GM12892 (cell line): ENCODE measurements around the gene MAP2K2.

Experiments used
- DNase-seq: peaks from one replicate; pipeline ENCODE4 v3.0.0; 2011; ENCODE audit not compliant: insufficient read length
- FAIRE-seq: peaks from 2 replicates; lab custom pipeline; 2011; peaks lifted over from hg19 to GRCh38; lab: Jason Lieb, UNC
- POLR2A ChIP-seq: IDR thresholded peaks from 2 replicates; pipeline ENCODE4 v1.6.1; 2011; ENCODE audit warnings: low read depth, low read length, control low read depth
- POLR2AphosphoS5 ChIP-seq: IDR thresholded peaks from 2 replicates; pipeline ENCODE4 v1.6.1; 2011; ENCODE audit warnings: low read depth, low read length, control low read depth
- TAF1 ChIP-seq: IDR thresholded peaks from 2 replicates; pipeline ENCODE4 v1.6.1; 2011; ENCODE audit warnings: low read depth, mild to moderate bottlenecking, control low read depth, low read length, borderline replicate concordance

Gene MAP2K2

DNA sequence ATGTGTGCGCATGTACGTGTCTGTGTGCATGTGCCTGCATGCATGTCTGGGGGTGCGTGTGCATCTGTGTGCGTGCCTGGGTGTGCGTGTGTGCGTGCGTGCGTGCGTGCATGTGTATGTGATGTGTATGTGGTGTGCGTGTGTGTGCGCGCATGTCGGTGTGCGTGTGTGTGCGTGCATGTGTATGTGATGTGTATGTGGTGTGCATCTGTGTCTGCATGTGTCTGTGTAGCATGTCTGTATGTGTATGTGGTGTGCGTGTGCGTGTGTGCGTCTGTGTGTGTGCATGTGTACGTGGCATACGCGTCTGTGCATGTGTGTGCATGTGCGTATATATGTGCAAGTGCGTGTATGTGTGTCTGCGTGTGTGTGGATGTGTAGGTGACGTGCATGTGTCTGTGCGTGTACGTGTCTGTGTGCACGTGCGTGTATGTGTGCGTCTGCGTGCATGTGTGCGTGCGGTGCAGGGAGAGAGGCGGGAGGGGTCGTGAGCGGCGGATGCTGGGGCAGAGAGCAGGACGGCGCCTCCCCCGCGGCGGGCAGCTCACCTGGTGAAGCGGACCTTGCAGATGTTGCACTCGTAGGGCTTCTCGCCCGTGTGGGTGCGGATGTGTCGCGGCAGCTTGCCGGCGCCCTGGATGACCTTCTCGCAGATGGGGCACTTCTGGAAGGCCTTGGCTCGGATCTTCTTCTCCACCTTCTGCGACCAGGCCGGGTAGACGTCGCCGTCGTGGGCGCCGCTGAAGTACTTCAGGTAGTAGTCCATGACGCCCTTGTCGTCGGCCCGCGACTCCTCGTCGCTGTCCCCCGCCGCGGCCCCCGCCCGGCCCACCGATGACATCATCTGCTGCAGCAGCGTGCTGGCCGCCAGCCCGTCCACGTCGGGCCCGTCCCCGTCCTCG lies 70.2 kb downstream of the MAP2K2 start:
- TF ChIP-seq POLR2A, result peak; percentile 56
- TF ChIP-seq POLR2AphosphoS5, result peak; percentile 82
- no peak for TF ChIP-seq TAF1
- DNase-seq (no peak), FAIRE-seq (peak; percentile 82)

DNA sequence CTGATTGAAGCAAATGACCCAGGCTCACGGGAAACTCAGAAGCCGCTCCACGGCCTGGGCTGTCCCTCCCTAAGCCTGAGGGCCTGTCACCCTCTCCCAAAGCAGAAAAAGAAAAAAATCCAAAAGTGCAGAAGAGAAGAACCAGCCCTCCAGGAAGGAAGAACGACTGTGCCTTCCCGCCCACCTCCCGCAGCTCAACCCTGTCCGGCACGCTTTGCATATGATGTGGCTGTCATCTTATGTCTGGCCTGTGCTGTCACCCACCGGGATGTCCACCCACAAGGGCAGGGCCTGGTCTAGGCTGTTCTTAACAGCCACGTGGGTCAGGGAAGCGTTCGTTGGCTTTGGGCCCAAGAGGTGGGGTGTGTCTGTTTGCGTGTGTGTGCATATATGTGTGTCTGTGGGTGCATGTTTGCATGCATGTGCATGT lies 70.9 kb downstream of the MAP2K2 start:
- TF ChIP-seq POLR2AphosphoS5 (no peak), TAF1 (no peak), POLR2A (no peak)
- FAIRE-seq (no peak), DNase-seq (no peak)

DNA sequence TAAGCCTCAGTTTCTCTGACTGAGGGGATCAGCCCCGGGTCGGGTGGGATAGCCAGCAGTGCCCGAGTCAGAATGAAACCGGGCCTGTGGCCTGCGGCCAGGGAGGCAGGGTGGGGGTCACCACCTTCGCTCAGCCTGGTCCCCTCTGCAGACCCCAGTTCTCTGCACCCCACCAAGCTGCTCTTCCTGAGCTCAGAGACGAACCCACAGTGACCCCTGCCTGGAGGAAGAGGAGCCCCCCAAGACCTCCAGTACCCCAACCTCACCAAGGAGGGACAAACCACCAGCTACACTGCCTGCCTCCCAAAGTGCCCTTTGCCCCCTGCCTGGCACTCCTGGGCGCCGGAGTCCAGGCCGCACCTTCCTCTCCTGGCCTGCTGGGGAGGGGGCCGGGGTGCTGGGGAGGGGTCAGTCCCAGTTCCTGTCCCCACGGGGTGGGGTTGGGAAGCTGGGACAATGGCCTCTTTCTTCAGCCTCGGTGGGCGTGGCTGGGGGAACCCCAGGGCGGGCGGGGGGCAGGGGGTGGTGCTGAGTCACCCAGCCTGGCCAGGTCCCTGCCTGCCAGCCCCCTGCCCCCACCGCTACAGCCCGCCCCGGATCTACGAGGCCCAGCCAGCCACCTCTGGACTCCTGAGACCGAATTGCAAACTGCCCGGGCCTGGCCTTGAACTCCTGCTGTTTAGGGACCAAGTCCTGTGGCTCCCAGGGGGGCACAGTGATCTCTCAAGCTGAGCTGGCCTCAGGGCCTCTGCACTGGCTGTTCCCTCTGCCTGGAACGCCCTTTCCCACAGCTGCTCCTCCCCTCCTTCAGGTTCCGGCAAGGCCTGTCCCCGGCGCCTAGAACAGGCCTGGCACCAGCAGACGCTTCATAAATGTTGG lies 71.6 kb downstream of the MAP2K2 start:
- DNase-seq (no peak), FAIRE-seq (no peak)
- TF ChIP-seq POLR2AphosphoS5, result no peak
- TF ChIP-seq POLR2A, result no peak
- no peak for TF ChIP-seq TAF1

DNA sequence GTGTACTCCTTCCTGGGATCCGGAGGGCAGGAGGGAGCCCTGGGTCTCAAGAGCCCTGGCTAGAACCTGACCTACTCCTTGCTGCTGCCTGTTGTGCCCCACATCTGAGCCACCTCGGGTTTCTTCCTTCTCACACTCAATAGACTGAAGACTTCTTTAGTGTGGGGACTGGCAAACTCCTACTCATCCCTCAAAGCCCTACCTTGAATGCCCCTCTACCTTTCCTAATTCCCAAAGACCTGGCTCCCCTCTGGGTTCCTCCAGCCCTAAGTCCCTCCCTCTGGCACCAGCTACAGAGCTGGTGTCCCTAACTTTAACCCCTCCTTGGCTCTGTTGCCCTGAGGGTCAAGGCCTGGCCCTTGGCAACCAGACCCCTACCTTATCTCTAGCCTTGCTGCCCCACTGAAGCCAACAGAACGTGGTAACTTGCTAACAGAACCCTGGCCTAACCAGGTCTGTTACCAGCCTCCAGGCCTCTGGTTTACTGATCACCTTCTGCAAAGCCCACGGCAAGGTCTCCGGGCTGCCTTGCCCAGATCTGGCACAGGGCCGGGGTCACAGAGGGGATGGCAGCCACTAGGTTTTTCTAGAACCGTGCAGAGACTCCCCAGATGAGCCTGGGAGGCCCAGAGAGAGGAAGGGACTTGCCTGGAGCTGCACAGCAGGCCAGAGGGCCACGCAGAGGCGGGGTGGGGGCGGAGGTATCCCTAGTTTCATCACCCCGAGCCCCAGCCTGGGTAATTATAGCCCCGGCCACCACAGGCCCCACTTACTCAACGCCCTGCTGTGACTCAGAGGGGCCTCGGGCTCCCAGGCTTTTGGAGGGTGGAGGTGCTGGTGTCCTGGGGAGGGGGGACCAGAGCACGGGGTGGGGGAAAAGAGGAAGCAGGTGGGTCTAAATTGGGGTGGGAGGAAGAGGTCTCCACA lies 72.5 kb downstream of the MAP2K2 start:
- FAIRE-seq, result no peak
- TF ChIP-seq TAF1 (no peak), POLR2A (no peak), POLR2AphosphoS5 (no peak)
- DNase-seq, result no peak

DNA sequence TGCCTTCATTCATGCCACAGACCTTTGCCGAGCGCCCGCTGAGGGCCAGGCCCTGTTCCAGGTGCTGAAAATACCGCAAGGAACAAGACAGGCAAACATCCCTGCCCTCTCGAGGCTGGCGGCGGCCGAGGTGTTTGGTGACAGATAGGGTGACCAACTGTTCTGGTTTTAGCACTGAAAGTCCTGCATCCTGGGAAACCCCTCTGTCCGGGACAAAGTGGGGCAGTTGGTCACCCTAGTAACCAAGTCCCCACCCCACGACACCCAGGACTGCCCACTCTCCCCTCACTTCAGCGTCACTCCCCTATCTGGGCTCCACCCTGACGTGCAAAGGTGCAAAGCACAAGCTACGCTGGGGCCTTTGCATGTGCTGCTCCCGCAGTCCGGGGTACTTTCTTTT lies 74.5 kb downstream of the MAP2K2 start:
- FAIRE-seq, result no peak
- no peak for DNase-seq
- no peak for TF ChIP-seq TAF1
- TF ChIP-seq POLR2A, result no peak
- no peak for TF ChIP-seq POLR2AphosphoS5

DNA sequence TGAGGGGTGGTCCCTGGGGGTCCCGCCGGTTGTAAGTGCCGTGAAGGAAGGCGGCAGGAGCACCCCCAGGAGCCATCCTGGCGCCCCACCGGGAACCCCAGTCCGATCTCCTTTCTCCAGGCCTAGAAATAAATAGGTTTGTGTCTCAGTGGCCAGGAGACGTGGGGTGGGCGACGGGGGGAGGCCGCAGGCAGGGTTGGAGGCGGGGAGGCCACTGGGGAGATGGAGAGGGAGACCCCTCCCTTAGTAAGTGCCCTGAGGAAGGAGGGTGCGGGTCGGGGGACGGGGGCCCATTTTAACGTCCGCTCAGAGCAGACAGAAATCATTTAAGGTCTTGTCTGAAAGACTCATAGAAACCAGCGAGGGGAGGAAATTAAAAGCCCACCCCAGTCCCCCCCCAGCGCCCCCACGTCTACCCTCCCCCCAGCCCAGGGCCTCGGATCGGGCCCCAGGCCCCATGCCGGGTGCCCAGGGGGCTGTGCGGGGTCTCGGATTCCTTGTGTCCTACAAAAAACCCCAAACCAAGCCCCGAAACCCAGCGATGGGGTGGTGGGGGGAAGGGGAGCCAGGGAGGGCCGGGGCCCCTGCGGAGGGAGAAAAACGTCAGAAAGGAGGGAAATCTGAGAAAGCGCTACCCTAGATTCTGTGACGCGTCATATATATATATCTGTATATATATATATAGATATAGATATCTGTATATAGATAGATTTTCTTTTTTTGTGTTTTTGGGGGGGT lies 76.8 kb downstream of the MAP2K2 start:
- no peak for TF ChIP-seq POLR2A
- no peak for TF ChIP-seq POLR2AphosphoS5
- no peak for DNase-seq
- no peak for FAIRE-seq

DNA sequence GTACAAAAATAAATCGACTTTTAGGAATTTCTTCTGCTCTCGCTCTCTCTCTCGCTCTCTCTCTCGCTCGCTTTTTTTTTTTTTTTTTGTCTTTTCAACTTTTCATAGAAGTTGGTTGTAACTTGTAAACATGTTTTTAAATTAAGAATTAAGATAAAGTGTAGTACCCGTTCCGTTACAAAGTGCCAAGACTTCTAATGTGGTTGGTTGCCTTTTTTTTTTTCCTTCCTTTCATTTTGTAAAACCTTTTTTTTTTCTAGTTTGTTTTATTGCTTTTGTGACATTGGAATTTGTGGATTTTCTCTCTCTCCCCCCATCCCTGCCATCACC lies 77.6 kb downstream of the MAP2K2 start:
- no peak for TF ChIP-seq POLR2AphosphoS5
- TF ChIP-seq POLR2A, result no peak
- TF ChIP-seq TAF1, result no peak
- FAIRE-seq, result no peak

DNA sequence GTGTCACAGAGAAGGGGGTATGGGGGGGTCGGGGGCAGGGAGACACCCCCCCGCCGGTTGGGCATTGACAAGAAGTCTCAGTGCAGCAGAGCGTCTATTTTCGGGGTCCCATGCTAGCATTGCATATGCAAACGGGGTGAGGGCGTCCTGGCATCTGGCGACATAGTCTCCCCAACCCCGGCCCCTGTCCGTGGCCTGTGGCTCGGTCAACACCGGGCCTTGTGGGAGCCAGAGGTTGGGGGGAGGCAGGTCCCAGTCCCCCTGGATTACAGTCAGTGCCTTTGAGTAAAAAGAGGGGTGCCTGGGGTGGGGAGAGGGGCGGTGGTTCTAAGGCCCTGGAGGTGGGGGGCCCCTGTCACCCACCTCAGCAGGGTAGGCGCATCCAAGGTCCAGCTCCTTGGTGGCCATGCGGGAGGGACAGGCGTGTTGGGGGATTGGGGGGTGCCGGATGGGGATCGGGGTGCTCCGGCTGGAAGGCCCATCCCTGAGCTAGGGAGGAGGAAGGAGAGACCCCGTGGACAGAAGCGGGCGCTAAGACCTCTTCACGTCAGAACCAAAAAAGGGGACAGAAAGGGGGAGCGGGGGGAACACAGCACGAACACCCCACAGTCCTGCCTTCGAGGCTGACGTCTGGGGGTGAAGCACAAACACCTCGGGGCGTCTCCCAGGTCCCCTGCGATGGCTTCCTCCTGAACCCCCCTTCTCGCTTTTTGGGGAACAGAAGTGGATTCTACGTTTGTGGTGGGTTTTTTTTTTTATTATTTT lies 78.1 kb downstream of the MAP2K2 start:
- no peak for FAIRE-seq
- no peak for TF ChIP-seq POLR2AphosphoS5
- TF ChIP-seq POLR2A, result no peak
- no peak for TF ChIP-seq TAF1

More for the DNA sequence above, 77.6 kb downstream of the MAP2K2 start:
- no peak for DNase-seq

DNA sequence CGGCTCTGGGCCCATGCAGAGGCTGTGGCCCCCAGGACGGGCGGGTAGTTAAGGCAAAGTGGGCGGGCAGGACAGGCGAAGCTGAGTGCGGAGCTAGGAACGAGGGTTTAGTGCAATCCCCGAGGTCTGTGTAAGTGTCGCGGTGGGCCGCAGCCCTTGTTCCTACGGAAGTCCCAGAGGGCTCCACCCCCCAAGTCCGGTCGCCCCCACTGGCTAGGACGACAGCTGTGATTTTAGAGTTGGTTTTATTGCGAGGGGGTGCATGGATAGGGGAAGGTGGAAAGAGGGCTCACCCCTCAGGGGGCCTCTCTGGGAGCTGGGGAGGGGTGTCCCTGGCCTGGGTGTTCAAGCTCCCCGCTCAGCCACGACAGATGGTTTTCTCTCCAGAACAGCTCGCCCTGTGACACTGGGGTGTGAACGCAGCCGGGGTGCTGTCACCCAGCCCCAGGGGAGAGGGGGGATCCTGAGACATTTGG lies 78.9 kb downstream of the MAP2K2 start:
- no peak for FAIRE-seq
- no peak for TF ChIP-seq TAF1
- no peak for TF ChIP-seq POLR2A
- TF ChIP-seq POLR2AphosphoS5, result peak; percentile 19; the same call in 1 of the 2 replicates
- DNase-seq, result no peak

More for the DNA sequence above, 78.1 kb downstream of the MAP2K2 start:
- DNase-seq, result no peak
